Medulla oblongata (tissue), 1 donor: ENCODE results near the gene HADHA.
"Not testable (repeated sequence)": the region's sequence is repeated elsewhere in the genome, so short reads cannot be mapped to it uniquely, and the experiment has no call there.

Source experiments
- DNase-seq: peaks from one replicate; pipeline ENCODE4 v3.0.0-alpha.2; 2015; ENCODE audit errors: extremely low spot score

HADHA gene

DNA sequence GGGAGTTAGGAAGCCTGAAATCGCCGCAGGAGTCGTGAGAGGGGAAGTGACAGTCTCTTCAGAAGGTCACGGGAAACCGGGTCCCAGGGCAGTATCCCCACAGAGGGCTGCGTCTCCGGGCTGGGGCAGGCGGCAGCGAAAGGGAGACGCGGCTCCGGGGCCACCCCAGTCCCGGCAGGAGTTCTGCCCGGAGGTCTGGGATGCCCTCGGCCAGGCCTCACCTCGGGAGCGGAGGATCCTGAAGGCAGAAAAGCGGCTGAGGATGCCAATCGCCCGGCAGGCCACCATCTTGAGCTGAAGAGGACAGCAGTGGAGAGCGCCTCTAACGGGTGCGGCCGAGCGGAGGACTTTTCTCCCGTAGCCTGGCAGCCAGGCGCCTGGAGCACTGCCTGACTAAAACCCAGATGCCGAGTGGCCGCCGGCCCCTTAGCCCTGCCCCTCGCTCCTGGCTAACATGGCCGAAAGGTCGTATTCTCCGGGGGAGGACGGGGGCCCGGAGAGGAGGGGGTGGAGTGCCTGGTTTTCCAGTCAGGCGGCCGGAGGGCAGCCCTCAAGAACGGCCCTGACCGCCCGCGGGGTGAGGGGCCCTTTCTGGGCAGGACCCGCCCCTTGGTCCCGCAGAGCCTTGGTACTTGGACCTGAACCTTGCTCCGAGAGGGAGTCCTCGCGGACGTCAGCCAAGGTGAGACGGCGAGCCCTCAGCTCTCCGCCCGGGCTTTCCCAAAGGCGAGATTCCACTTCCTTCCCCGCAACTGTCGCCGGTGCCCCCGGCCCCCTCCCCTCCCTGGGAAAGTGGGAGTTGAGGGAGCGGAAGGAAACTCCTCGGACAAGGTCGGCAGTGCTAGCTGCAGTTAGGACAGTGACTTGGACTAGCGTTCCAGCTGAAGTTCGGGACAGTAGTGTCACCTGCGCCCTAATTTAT is at the start of gene HADHA, which contains the start of gene HADHB:
TSS of gene HADHA (minus strand) at position 324 of the 922 bp plus-strand sequence. CDS start at position 288, 36 bp downstream.
TSS of gene HADHB (plus strand) at position 631 of the 922 bp plus-strand sequence. CDS start 9,316 bp downstream, outside the sequence.
- peak; percentile 92 for DNase-seq

DNA sequence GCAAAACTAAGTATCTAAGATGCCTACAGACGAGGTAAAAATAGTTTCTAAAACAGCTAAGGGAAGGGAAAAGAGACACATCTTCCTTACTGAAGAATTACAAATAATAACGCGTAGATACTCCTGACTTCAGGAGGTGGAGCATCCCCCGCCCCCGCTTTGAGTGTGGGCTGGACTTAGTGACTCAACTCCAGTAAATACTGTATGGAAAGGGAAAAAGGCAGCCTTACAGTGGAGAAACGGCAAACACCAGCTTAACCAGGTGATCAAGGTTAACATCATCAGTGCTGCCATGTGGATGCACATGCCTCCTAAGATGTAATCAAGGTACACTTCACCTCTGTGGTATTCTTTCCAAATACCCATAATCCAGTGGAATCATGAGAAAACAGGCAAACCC is 48.2 kb upstream of the HADHA start:
- no peak for DNase-seq

DNA sequence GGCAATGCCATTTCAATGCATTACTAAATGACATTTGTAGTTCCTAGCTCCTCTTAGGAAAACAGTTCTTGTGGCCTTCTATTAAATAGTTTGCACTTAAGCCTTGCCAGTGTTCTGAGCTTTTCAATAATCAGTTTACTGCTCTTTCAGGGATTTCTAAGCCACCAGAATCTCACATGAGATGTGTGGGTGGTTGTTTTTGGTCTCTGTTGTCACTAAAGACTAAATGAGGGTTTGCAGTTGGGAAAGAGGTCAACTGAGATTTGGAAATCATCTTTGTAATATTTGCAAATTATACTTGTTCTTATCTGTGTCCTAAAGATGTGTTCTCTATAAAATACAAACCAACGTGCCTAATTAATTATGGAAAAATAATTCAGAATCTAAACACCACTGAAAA is 45.6 kb upstream of the HADHA start:
- DNase-seq = no peak

DNA sequence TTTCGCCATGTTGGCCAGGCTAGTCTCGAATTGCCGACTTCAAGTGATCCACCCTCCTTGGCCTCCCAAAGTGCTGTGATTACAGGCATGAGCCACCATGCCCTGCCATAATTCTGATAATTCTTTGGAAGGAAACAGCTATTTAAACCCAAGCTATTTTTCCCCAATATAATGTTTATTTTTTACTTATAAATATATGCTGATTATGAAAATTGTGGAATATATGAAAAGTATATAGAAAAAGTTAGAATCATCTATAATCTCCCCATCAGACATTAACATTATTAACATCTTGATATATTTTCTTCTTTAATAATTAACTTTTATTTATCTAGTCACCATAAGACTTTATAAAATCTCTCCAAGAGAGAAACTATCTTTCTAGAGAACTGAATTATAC is 41.5 kb upstream of the HADHA start:
- no peak for DNase-seq

DNA sequence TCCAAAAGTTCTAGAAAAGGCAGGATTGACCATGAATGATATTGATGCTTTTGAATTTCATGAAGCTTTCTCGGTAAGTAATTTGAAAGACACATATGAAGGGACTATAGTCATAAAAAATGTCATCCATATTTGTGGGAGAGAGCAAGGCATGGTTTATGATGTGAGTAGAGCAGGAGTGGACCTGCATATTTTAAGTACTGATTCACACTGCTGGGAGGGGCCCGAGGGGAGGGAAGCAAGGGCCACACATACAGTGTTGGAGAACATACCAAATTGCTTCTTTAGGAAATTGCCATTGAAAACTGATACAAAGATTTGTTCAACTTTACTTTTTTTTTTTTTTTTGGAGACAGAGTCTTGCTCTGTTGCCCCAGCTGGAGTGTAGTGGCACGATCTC is 39.7 kb upstream of the HADHA start:
- DNase-seq = no peak

DNA sequence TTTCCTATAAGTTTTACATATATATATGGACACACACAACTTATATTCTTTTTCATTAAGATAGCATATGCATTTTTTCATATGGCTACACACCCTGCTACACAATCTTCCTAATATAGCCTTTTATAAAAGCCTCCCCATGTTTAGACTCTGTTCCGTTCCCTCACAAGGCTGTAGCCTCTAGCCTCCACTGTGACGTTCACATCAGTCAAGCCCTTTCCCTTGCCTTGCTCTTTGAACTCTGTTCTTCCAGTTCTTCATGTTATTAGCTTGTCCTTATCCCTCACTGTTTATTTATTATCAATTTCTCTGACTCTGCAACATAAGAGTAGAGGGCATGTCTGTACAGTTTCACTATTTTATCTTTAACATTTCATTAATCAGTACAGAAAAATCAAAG is 39.2 kb upstream of the HADHA start:
- no peak for DNase-seq

DNA sequence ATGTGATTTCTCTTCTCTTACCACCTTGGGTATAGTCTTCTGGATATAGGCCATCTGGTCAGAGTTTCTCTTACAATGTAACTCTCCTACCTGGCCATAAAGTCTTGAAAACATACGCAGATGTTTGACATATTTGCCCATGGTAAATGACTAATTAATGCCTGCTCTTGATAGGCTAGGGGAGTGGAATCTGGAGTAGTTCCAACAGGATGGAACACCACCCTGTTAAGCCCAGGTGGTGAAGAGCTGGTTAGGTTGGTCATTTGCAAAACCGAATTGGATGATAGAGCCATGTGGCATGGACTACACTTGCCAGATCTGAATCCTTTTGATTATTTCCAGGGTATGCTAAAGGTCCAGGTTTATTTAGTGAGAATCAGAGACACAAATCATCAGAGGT is 36.8 kb upstream of the HADHA start:
- no peak for DNase-seq

DNA sequence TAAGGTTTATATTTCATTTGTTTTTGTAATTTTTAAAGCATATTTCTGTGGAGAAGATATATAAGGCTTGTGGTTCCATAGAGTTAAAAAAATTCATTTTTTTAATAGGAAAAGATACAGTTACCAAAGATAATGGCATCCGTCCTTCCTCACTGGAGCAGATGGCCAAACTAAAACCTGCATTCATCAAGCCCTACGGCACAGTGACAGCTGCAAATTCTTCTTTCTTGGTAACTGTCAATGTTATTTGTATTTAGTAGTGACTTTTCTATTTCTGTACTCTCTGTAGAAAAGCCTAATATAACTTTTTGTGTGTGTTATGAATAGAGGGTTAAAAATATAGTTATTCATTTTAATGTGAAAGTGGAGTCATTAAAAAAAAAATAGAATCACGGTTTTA is 35.5 kb upstream of the HADHA start:
- no peak for DNase-seq

GRCh38 chr2:26276484-26277227 is 32.2 kb upstream of the HADHA start:
- no peak for DNase-seq

- peak; percentile 41 for DNase-seq
Measured at GRCh38 chr2:26274058-26274613, 29.7 kb upstream of the HADHA start.

DNA sequence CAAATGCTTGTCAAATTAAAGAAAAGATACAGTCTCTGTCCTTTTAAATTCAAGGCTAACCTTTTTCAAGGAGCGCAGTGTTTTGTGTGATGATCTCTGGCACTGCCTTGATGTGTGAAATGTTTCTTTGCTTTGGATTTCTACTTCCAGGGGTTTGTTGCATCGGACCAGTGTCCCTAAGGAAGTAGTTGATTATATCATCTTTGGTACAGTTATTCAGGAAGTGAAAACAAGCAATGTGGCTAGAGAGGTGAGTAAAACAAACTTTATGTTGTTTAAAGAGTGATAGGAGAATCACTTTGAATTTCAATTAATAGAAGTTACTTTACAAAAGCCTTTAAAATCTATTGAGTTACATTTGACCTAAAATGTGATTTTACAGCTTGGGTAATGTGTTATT is 29.1 kb upstream of the HADHA start:
- no peak for DNase-seq

- no peak for DNase-seq
Measured at GRCh38 chr2:26270373-26270772, 25.9 kb upstream of the HADHA start.

DNA sequence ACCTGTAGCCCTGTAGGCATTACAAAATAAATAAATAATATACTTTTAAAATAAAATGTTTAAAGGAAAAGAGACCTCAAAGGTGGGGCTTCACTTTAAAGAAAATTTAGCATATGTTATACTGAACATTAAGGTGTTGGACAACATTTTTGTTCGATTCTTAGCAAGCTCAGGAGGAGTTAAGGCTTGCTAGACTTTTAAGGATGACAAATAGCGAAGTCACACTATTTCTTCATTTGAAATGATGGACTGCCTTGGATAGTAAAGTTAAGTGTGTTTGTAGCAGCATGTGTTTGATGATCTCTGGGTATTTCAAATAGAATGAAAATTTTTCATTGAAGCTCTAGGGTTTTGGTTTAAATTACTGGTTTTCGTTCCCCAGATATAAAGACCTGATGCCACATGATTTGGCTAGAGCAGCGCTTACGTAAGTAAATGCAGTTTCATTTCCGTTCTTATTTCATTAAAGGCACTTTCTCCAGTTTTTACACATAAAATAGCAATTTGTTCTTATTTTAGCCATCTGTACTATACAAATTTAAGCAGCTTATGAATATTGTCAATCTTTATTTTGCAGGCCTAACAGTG is 25.2 kb upstream of the HADHA start:
- peak; percentile 47 for DNase-seq

DNA sequence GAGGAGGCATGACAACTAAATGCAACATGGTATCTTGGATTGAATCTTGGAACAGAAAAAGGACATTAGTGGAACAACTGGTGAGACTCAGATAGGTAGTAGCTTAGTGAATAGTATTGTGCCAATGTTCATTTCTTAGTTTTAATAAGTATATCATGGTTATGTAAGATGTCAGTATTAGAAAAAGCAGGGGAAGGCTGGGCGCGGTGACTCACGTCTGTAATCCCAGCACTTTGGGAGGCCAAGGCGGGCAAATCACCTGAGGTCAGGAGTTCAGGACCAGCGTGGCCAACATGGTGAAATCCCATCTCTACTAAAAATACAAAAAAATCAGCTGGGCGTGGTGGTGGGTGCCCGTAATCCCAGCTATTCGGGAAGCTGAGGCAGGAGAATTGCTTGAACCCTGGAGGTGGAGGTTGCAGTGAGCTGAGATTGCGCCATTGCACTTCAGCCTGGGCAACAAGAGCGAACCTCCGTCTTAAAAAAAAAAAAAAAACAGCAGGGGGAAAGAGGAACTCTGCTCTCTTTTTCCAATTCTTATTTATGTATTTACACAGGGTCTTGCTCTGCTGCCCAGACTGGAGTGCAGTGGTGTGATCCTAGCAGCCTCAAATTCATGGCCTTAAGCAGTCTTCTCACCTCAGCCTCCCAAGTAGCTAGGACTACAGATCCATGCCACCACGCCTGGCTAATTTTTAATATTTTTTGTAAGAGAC is 24.4 kb upstream of the HADHA start:
- not testable (repeated sequence) for DNase-seq

DNA sequence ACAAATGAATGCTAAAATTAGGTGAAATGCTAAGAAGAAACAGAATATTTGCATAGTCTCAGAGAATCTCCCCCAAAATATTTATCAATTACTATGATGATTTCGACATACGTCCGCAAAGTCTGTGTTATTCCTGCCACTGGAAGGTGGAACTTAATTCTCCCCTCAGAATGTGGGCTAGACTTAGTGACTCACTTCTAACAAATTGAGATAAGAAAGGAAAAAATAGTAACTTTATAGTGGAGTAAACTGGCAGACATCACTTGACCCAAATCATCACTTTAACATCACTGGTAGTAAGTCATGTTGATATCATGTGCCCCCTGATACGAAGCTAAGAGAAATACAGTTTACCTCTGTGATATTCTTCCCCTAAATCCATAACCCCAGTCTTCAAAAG is 23.8 kb upstream of the HADHA start:
- DNase-seq = no peak

- DNase-seq = not testable (repeated sequence)
Measured at GRCh38 chr2:26258836-26259235, 14.4 kb upstream of the HADHA start.

- no peak for DNase-seq
Measured at GRCh38 chr2:26255759-26256384, 11.4 kb upstream of the HADHA start.

- peak; percentile 87 for DNase-seq
Measured at GRCh38 chr2:26251893-26252292, 7.5 kb upstream of the HADHA start.

- no peak for DNase-seq
Measured at GRCh38 chr2:26249625-26250024, 5.2 kb upstream of the HADHA start.

GRCh38 chr2:26246818-26247217 is 2.4 kb upstream of the HADHA start:
- no peak for DNase-seq

DNA sequence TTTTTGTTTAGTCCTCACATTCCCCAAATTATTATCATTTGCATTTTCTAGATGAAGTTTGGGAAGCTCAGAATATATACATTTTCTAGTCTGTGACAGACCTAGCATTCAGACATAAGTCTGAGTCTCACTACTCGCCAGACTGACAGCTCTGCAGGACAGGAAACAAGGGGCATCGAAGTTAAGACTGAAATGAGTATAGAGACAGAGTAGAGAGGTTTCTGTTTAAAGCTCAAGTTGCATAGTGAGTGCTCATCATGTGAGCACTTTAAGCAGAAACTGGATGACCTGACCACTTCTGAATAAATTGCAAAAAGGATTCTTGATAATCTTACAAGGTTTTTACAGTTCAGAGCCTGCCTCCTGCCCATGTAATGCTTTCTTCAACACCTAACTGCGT is 1.4 kb upstream of the HADHA start:
- DNase-seq = peak; percentile 37
